ENCODE measurements around the gene SMPX. TPM values are rescaled to one million over a fixed set of nuclear protein-coding genes. Genes with fewer than 3 reads are reported as not detected.
A peak's percentile ranks its signal among the peaks of the same experiment; 100 is the strongest.

Gene SMPX
- total RNA-seq, 1 donor: not detected

- Histone ChIP-seq H3K36me3 (ENCODE audit: insufficient read depth, low read length) (no peaks in the 10 kb centered on the region), H3K79me2 (ENCODE audit: insufficient read depth, low read length) (no peaks in the 10 kb centered on the region), H3K9me3 (ENCODE audit: low read depth, low read length) (no peaks in the 10 kb centered on the region), H3K27me3 (ENCODE audit: insufficient read depth, low read length) (no peaks in the 10 kb centered on the region), H3K4me2 (ENCODE audit: insufficient read depth, low read length) (no peak overlapping the region), H3K4me1 (ENCODE audit: insufficient read depth, low read length) (no peaks in the 10 kb centered on the region), H3K27ac (ENCODE audit: low read depth, low read length) (no peak overlapping the region), H2AFZ (ENCODE audit: low read length) (no peak overlapping the region), H3K4me3 (ENCODE audit: insufficient read depth, low read length) (no peak overlapping the region), H4K20me1 (ENCODE audit: insufficient read depth, low read length) (no peaks in the 10 kb centered on the region)
- no peak for DNase-seq (ENCODE audit: insufficient read length, low spot score, missing footprints)
- TF ChIP-seq CTCF (IDR thresholded peaks at IDR 0.05; ENCODE audit: extremely low read depth, low read depth, low read length): no peak
Observed at GRCh38 chrX:21711129-21711847, 46.6 kb downstream of the SMPX start.

DNA sequence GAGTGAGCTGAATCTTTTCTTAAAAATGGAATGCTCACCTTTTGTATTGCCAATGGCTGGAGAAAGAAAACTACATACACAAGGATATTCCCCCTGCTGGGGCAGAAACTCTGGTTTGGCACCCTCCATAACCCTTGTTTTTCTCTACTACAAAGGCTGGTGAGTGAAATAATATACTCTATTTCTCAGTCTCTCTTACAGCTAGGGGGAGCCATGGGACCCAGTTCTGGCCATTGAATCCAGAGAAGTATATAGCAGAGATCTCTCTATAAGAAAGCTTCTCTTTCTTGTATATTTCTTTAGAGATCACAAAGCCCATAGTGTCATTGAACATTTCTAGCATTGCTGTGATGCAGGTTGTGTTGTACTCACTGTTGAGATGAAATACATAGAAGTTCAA is 49.8 kb downstream of the SMPX start:
- Histone ChIP-seq H3K36me3 (ENCODE audit: insufficient read depth, low read length) (no peaks in the 10 kb centered on the region), H3K27ac (ENCODE audit: low read depth, low read length) (no peak overlapping the region), H3K4me1 (ENCODE audit: insufficient read depth, low read length) (no peaks in the 10 kb centered on the region), H4K20me1 (ENCODE audit: insufficient read depth, low read length) (no peaks in the 10 kb centered on the region), H3K9me3 (ENCODE audit: low read depth, low read length) (no peaks in the 10 kb centered on the region), H3K4me3 (ENCODE audit: insufficient read depth, low read length) (no peak overlapping the region), H3K4me2 (ENCODE audit: insufficient read depth, low read length) (no peak overlapping the region), H2AFZ (ENCODE audit: low read length) (no peak overlapping the region), H3K79me2 (ENCODE audit: insufficient read depth, low read length) (no peaks in the 10 kb centered on the region), H3K27me3 (ENCODE audit: insufficient read depth, low read length) (no peaks in the 10 kb centered on the region)
- peak; percentile 32 for TF ChIP-seq CTCF (IDR thresholded peaks at IDR 0.05; ENCODE audit: extremely low read depth, low read depth, low read length)
- DNase-seq (ENCODE audit: insufficient read length, low spot score, missing footprints): no peak

DNA sequence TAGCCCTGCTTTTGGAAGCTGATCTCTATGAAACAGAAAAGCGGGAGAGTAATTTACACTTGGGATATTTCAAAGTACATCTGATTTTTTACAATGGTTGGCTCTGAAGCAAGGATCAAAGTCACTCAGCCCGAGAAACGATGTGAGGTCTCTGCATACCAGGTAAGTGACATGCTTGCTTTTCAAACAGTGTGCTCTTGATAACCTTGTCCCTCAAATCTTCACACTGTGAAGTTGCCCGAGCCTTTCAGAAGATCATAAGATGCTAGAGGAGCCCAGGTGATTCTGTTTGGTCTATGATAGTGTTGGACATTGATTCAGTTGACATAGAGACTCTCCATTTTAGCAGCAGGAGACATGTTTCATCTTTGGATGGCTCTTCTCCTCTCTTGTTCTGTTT is 52.7 kb downstream of the SMPX start:
- Histone ChIP-seq H3K9me3 (ENCODE audit: low read depth, low read length) (no peaks in the 10 kb centered on the region), H3K27ac (ENCODE audit: low read depth, low read length) (no peak overlapping the region), H3K4me2 (ENCODE audit: insufficient read depth, low read length) (no peak overlapping the region), H3K4me3 (ENCODE audit: insufficient read depth, low read length) (no peak overlapping the region), H4K20me1 (ENCODE audit: insufficient read depth, low read length) (no peaks in the 10 kb centered on the region), H3K4me1 (ENCODE audit: insufficient read depth, low read length) (peaks cover 5% of the 10 kb centered on the region), H3K36me3 (ENCODE audit: insufficient read depth, low read length) (no peaks in the 10 kb centered on the region), H3K79me2 (ENCODE audit: insufficient read depth, low read length) (no peaks in the 10 kb centered on the region), H3K27me3 (ENCODE audit: insufficient read depth, low read length) (no peaks in the 10 kb centered on the region), H2AFZ (ENCODE audit: low read length) (no peak overlapping the region)
- DNase-seq (ENCODE audit: insufficient read length, low spot score, missing footprints): no peak
- no peak for TF ChIP-seq CTCF (IDR thresholded peaks at IDR 0.05; ENCODE audit: extremely low read depth, low read depth, low read length)

GRCh38 chrX:21702725-21703124 is 55.2 kb downstream of the SMPX start:
- Histone ChIP-seq H3K4me2 (ENCODE audit: insufficient read depth, low read length) (no peak overlapping the region), H3K36me3 (ENCODE audit: insufficient read depth, low read length) (no peaks in the 10 kb centered on the region), H2AFZ (ENCODE audit: low read length) (no peak overlapping the region), H3K4me3 (ENCODE audit: insufficient read depth, low read length) (no peak overlapping the region), H3K4me1 (ENCODE audit: insufficient read depth, low read length) (peaks cover 8% of the 10 kb centered on the region), H3K27ac (ENCODE audit: low read depth, low read length) (no peak overlapping the region), H3K27me3 (ENCODE audit: insufficient read depth, low read length) (no peaks in the 10 kb centered on the region), H3K9me3 (ENCODE audit: low read depth, low read length) (no peaks in the 10 kb centered on the region), H3K79me2 (ENCODE audit: insufficient read depth, low read length) (no peaks in the 10 kb centered on the region), H4K20me1 (ENCODE audit: insufficient read depth, low read length) (no peaks in the 10 kb centered on the region)
- no peak for TF ChIP-seq CTCF (IDR thresholded peaks at IDR 0.05; ENCODE audit: extremely low read depth, low read depth, low read length)
- no peak for DNase-seq (ENCODE audit: insufficient read length, low spot score, missing footprints)
